ENCODE measurements around the gene FAM174A. TPM values are rescaled to one million over a fixed set of nuclear protein-coding genes. Genes with fewer than 3 reads are reported as not detected.

The FAM174A gene
- total and polyA plus RNA-seq, 2 donors (not counting 3 experiments of a cell fraction or from before 2014, with no cell fraction given) = 11.8 to 15.2 TPM

DNA sequence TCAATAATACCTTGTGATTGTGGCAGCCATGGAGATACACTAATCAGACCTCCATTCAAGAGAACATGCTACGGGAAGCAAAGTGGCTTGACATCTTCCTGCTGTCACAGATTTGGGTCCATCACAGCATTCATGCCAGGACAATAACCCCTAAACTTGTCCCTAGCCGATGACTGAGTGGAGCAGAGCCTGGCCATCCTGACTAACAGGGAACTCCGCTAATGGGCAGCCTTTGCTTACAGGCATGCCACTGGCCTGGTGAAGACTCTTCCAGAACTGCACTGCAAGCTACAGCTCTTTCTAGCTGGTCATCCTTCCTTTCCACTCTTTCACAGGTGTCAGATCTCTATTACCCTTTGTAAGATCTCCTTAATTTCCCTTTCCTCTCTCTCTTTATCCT lies 16.0 kb downstream of the FAM174A start:
- CTCF ChIA-PET = interaction anchor here (1.3 to 2.3 kb wide), 2 partner anchors 44 to 72 kb away, joined by 3 to 11 read pairs; no protein-coding TSS in a partner anchor
- no peak overlapping the region for H3K4me2 ChIP-seq (ENCODE audit: insufficient read depth, low read length)
- dilution Hi-C loops (cut with MboI; ENCODE audit: extremely low pct_ligation_motif_present, low sequenced_read_pairs) = no loop called here
- no peak overlapping the region for H2AFZ ChIP-seq (ENCODE audit: low read depth, low read length)
- no peaks in the 10 kb centered on the region for H3K9me3 ChIP-seq (replicated peaks; ENCODE audit: control insufficient read depth, insufficient read depth, low read length)
- no peaks in the 10 kb centered on the region for H3K79me2 ChIP-seq (ENCODE audit: control insufficient read depth, insufficient read depth, low read length)
- peaks cover 3% of the 10 kb centered on the region for H3K4me1 ChIP-seq (ENCODE audit: control insufficient read depth, extremely low read depth, insufficient read depth, low read length)
- H4K20me1 ChIP-seq (replicated peaks; ENCODE audit: control insufficient read depth, extremely low read depth, insufficient read depth, low read length) = no peaks in the 10 kb centered on the region
- DNase-seq (ENCODE audit: low read depth, low spot score) (no peak), FAIRE-seq (no peak)
- no peaks in the 10 kb centered on the region for H3K36me3 ChIP-seq (ENCODE audit: control insufficient read depth in 2 of 2, extremely low read depth in 1 of 2, insufficient read depth in 2 of 2, low read length in 2 of 2)
- TF ChIP-seq EZH2 (IDR thresholded peaks at IDR 0.05; ENCODE audit: borderline replicate concordance, low read depth, low read length, severe bottlenecking) = no peak
- intact Hi-C loops (cut with micrococcal nuclease) = no loop called here
- H3K4me3 ChIP-seq (replicated peaks in 1 of 3; ENCODE audit: insufficient read depth in 1 of 3, low read depth in 1 of 3, low read length in 3 of 3) = no peak overlapping the region
- H3K27me3 ChIP-seq (ENCODE audit: control insufficient read depth in 2 of 2, insufficient read depth in 2 of 2, low read length in 2 of 2) = no peaks in the 10 kb centered on the region
- peaks cover 2% of the 10 kb centered on the region for H3K9me1 ChIP-seq (replicated peaks; ENCODE audit: control insufficient read depth, extremely low read depth, insufficient read depth, low read length)
- no TSS peak for BruUV-seq (replicated peaks)
- POLR2A ChIA-PET = no interaction called here
- no peak overlapping the region for H3K9ac ChIP-seq (replicated peaks; ENCODE audit: extremely low read depth, insufficient read depth, low read length)
- no peak overlapping the region for H3K27ac ChIP-seq (ENCODE audit: insufficient read depth, low read depth, low read length)

DNA sequence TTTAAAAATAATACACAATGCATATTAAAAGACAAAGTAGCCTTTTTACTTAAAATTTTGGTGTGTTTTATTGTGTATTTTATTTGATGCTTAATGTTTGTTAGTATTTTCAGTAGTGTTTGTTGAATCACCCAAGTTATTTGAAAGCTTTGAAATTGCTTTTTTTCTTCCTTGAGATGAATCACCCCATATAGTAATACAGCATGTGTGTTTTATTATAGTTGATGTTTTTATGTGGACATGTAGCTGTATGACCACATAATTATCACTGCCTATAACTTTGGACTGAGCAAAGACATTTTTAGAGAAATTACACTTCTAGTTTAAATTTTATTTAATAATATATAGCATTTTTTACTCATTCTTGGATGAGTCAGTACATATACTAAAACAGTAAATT lies 18.0 kb downstream of the FAM174A start:
- CTCF ChIA-PET = interaction anchor here (0.8 to 2.3 kb wide), 8 partner anchors 9 to 1383 kb away, joined by 3 to 11 read pairs (median 5); partner anchors contain the start of gene ST8SIA4

More for the DNA sequence above, 18.0 kb downstream of the FAM174A start:
- DNase-seq (ENCODE audit: low read depth, low spot score) (no peak), FAIRE-seq (no peak)
- Histone ChIP-seq H3K4me3 (replicated peaks in 1 of 3; ENCODE audit: insufficient read depth in 1 of 3, low read depth in 1 of 3, low read length in 3 of 3) (no peak overlapping the region), H3K9me3 (replicated peaks; ENCODE audit: control insufficient read depth, insufficient read depth, low read length) (no peaks in the 10 kb centered on the region), H3K9me1 (replicated peaks; ENCODE audit: control insufficient read depth, extremely low read depth, insufficient read depth, low read length) (no peaks in the 10 kb centered on the region), H4K20me1 (replicated peaks; ENCODE audit: control insufficient read depth, extremely low read depth, insufficient read depth, low read length) (no peaks in the 10 kb centered on the region), H3K4me2 (ENCODE audit: insufficient read depth, low read length) (no peak overlapping the region), H2AFZ (ENCODE audit: low read depth, low read length) (no peak overlapping the region), H3K4me1 (ENCODE audit: control insufficient read depth, extremely low read depth, insufficient read depth, low read length) (no peaks in the 10 kb centered on the region), H3K27ac (ENCODE audit: insufficient read depth, low read depth, low read length) (no peak overlapping the region), H3K27me3 (ENCODE audit: control insufficient read depth in 2 of 2, insufficient read depth in 2 of 2, low read length in 2 of 2) (no peaks in the 10 kb centered on the region), H3K79me2 (ENCODE audit: control insufficient read depth, insufficient read depth, low read length) (no peaks in the 10 kb centered on the region), H3K36me3 (ENCODE audit: control insufficient read depth in 2 of 2, extremely low read depth in 1 of 2, insufficient read depth in 2 of 2, low read length in 2 of 2) (no peaks in the 10 kb centered on the region), H3K9ac (replicated peaks; ENCODE audit: extremely low read depth, insufficient read depth, low read length) (no peak overlapping the region)
- TF ChIP-seq GATA2 (IDR thresholded peaks at IDR 0.05; ENCODE audit: insufficient read depth, insufficient read length, low read depth, low read length) (no peak), POLR2AphosphoS5 (IDR thresholded peaks at IDR 0.05; ENCODE audit: insufficient read depth, low read depth, low read length) (no peak), POLR2A (IDR thresholded peaks at IDR 0.05; ENCODE audit: low read depth, low read length) (no peak), EZH2 (IDR thresholded peaks at IDR 0.05; ENCODE audit: borderline replicate concordance, low read depth, low read length, severe bottlenecking) (no peak), JUN (IDR thresholded peaks at IDR 0.05; ENCODE audit: borderline replicate concordance, insufficient read depth, insufficient read length, low read depth) (no peak)
- TF ChIP-seq, protein P1, sequence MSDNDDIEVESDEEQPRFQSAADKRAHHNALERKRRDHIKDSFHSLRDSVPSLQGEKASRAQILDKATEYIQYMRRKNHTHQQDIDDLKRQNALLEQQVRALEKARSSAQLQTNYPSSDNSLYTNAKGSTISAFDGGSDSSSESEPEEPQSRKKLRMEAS (IDR thresholded peaks at IDR 0.05; ENCODE audit: insufficient read depth, insufficient read length) = no peak
- no TSS peak for BruUV-seq (replicated peaks)
- dilution Hi-C loops (cut with MboI; ENCODE audit: extremely low pct_ligation_motif_present, low sequenced_read_pairs) = no loop called here
- intact Hi-C loops (cut with micrococcal nuclease) = no loop called here
- POLR2A ChIA-PET = no interaction called here
